Stimulated activated CD4-positive, alpha-beta T cell treated with anti-CD3 and anti-CD28 coated beads, Interleukin-4, amount 100 ng/mL, for 48 hours (primary cell): ENCODE measurements around the gene E2F1.

Experiments used
- DNase-seq, 2 donors: peaks; one replicate each; pipeline ENCODE4 v3.0.0-alpha.2; 2020; ENCODE audit warnings: low read depth in 2 of 2

Gene E2F1

DNA sequence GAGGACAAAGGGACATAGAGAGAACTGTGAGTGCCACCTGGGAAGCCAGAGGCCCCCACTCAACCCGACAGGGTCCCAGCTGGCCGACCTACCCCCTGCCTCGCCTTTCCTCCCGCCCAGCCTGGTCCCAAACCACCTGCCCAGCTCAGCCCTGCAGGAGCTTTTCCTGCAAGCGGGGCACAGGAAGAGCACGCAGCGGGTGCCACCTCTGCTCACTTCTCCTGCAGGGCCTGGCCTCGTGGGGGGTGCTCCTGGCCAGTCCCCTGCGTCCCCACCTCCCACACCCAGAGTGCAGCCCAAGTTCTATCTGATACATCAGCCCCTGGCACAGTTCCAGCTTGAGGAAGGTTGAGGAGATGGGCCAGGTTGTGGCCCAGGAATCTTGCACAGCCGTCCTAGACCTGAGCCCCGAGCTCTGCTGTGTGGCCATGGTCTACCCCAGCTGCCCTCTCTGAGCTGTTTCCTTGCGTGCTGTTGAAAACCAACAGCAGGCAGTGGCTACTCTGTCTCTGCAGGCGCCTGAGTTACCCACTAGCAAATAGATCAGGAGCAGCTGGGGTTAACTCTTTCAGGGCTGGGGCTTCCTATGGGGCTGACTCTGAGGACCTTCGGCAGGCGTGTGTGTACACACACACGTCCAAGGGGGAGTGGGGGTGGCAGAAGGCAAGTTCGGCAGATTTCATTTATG, 13.6 kb downstream of the E2F1 start:
- no peak for DNase-seq

DNA sequence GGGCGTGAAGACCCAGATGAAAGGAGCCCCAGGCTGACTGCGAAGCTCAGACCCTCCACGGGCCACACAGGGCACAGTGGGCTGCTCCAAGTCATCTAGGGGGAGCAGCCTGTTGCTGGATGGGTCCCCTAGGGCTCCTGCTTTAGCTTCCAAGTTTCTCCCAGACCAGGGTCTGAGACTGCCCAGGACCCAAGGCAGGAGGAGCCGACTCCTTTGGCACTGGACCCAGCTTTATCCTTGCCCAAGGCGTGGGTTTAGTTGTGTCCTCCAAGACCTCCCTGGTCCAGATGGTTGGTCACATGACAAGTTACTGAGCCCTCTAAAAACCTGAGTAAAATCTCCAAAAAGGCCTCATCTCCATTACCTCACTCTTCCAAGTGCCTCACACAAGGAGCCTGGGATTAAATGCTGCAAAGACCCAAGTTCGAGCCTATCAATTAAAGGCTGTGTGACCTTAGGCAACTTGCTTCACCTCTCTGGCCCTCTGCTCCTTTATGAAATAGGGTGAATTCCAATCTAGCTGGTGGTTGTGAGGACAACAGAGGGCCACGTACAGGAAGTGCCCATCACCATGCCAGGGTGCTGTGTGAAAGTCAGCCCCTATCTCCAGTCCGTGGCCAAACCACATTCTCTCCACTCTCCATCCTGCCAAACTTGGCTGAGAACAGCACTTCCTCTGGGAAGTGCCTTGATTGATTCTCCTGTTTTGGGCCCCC, 14.5 kb downstream of the E2F1 start:
- DNase-seq = no peak

DNA sequence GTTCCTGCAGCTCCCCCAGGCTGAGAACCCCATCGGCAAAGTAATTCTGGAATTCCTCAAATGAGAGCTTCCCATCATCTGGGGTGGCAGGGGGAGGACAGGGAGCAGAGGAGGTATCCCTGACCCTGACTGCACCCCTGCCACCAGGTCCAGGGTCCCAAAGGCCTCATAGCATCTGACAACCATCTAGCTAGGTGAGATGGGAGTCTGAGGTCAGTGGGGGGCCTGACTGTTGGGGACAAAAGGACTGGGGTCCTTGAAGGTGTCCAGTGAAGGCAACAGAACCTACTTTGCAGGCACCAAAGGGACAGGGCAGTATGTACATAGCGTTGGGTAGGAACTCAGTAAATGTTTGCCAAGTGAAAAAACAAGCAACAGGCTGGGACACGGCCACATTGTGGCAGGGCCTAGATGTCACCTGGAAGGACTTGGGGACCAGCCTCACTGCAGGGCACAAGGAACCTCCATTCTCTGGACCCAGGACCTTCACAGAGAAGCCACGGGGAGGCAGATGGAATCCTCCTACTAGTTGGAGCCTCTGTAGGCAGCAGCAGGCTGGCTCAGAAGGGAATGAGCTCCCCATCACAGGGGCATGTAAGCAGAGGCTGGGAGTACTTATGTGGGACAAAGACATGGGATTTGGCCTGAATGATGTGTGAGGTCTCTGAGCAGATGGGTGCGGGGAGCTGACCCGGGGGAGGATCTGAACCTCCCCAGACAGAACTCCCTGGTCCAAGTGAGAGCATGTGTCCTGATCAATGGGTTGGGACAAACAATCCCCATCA, 15.3 kb downstream of the E2F1 start:
- DNase-seq = no peak

DNA sequence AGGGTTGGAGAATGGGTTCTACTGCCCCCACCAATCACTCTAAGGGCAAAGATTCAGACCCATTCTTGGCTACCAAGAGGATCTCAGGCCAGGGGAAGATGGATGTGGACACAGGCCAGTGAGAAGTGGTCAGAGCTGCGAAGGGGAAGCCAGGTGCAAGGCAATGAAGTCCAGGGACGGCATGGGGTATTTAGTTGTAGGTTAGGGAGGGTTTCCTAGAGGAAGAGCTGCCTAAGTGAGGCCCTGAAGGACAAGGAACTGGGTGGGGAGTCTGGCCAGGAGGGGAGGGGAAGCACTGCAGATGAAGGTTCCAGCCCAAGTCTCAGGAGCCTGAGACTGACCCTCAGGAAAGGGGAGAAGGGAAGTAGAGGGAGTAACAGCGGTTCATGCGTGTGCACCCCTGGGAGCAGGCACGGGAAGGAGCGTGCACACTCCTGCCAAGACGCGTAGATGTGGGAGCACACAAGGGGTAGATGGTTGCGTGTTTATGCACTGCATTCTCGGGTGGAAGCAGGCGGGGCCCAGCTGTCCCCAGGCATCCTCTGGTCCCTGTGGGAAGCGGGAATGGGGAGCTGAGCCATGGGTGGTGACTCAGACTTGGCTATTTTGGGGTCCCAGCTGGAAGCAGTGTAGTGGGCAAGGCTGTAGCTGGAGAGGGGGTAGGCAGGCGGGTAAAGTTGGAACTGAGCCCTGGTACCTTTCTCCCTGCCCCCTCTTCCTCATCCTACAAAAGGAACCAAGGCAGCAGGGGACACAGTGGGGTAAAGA, 16.1 kb downstream of the E2F1 start:
- DNase-seq = no peak

DNA sequence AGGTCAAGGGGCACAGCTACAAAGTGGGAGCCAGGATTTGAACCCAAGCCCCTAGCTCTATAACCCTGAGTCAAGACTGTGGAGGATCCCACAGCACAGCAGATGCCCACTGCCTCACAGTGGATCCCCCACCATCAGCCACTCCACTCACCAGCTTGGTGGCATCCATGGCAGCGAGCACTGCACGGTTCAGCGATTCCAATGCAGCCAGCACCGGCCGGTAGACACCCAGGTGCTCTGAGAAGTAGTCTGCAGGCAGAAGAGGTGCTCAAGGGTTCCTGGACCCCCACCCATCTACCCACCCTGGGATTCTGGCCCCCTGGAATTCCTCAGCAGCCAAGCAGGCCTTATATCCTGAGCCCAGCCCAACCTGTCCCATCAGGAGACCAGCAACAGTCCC, 17.0 kb downstream of the E2F1 start:
- DNase-seq = no peak

DNA sequence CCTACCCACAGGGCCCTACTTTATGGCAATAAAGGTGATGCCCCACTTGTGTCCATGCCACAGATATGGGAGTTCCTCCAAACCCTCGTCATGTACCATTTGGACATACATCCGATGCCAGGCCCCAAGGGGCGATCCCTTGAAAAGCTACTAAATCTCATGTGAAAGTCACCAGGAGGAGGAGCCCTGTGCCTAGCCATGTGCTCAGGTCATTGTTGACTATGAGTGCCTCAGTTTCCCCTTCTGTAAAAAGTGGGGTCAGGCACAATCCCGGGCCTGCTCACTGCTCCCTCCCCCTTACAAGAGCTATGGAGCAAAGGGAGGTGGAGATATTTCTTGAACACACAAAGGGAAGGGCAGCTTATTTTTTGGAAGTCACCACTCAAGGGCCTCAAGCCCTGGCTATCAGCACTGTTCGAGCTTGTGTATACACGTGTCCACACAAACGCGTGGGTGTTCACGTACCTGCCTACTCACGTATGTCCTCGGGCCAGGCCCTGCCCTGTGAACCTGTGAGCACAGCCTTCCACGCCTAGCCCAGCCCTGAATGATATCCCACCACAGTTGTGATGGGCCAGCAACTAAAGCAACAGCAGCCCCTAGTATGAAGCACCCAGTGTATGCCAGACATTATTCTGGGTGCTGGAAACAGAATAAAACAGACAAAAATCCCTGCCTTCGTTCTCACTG, 17.6 kb downstream of the E2F1 start:
- DNase-seq = no peak

DNA sequence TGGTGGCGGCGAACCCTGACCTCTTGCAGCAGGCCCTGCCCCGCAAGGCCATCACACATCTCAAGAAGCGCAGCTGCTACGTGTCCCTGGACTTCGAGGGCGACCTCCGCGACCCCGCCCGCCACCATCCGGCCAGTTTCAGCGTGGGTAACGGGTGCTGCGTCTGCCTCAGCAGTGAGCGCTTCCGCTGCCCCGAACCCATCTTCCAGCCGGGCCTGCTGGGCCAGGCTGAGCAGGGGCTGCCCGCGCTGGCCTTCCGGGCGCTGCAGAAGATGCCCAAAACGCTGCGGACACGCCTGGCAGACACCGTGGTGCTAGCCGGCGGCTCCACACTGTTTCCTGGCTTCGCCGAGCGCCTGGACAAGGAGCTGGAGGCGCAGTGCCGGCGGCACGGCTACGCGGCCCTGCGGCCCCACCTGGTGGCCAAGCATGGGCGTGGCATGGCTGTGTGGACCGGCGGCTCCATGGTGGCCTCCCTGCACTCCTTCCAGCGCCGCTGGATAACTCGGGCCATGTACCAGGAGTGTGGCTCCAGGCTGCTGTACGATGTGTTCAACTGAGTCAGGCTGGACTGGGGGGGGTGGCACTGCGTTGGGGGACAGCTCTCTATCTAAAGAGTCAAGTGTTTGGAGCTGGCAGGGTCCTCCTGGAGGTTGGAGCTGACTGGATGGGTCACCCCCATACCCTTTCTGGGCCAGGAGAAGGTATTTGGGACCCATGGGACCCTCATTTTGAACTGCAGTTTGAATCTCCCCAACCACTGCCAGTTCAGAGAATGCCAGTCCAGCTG, 18.3 kb downstream of the E2F1 start:
- DNase-seq = peak; percentile 71 to 74

DNA sequence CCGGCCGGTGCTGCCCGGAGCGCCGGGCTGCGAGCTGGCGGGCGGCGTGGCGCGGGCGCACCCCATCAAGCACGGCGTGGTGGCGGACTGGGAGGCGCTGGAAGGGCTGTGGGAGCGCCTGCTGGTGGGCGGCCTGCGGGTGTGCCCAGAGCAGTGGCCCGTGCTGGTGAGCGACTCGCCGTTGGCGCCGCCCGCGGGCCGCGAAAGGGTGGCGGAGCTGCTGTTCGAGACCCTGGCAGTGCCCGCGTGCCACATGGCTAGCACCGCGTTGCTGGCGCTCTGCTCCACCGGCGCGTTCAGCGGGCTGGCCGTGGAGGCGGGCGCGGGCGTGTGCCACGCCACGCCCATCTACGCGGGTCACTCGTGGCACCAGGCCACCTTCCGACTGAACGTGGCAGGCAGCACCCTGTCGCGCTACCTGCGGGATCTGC, 18.9 kb downstream of the E2F1 start:
- DNase-seq = no peak

DNA sequence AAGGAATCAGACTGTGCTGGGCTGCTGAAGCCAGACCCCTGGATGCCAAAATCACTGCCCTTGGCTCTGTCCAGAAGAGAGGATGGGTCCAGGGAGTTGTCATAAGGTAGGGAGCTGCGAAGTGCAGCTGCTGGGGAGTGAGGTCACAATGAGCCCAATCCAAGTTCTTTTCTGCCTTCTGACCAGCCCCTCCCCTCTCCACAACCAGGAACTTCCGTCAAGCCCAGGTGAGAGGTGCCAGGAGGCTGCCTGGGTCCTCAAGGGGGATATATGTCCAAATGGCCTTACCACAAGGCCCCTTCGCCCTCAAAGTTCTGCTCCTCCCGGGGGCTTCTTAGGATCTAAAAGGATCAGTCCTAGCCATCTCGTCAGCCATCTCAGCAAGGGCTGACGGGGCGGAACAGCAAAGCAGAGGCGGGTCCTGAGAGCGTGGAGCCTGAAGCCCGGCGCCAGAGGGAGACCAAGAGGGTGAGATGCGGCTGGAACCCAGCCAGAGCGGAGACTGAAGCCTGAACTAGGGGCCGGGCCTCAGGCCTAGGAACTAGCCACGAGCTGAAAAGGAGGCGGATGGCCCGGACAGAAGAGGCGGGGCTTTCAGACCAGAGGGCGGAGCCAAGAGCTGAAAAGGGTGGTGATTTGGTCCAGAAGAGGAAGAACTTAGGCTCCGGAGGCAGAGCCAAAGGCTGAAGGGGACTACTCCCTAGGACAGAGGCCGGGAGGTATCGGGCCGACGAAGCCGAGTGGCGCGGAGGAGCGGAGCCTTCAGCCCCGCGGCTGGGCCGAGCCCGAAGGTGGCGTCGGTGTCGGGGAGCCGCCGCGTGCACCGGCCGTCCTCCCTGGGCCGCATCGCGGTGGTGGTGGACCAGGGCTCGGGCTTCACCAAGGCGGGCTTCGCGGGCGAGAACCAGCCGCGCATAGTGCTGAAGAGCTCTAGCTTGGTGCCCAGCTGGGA, 19.6 kb downstream of the E2F1 start, which contains the start of gene ACTL10:
ACTL10 (plus strand) TSS at position 651 of the 952 bp plus-strand sequence. CDS start 555 bp downstream, outside the sequence.
- peak; percentile 76 to 84 for DNase-seq

DNA sequence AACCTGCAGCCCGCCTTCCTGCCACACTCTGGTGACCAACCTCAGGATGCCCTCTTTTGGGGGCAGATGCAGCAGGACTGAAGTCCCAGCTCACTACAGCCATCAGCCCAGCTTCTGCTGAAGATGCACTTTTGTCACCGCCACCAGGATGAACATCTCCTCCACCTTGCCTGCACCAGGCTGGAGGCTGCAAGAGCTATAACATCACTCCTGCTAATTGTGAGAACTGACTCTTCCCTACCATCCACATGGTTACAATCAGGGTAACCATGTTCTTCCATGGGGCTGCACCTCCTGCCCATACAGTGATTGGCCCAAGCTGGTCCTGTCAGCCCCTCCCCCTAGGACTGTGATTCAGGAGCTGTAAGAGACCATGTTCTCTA, 21.4 kb downstream of the E2F1 start:
- DNase-seq = no peak

DNA sequence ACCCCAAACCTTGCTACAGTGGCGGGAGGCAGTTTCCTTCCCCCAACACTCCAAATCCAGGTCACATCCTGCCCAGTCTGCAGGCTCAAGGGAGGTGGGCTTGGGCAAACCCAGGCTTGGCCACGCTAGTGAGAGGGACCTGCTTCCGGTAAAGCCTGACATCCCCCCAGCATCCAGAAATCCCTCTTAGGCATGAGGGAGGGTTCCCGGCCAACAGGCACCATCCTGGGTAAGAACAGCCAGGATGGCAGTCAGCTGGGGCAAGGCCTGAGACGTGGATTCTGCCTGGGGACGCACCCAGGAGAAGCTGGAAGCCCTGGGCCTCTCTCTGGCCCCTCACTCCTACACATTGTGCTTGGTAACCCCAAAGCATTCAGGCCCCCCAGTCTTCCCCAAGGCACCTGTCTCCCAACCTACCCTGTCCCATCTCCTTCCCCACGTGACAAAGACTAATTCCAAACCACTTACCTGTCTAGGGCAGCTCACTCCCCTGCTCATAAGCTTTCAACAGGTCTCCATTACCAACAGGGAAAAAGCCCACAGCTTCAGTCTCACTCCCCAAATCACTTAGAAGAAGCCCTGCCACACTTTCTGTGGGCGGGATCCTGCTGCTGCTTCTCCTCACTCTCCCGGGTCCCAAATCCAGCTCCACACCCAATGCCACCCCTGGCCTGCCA, 22.0 kb downstream of the E2F1 start:
- DNase-seq = no peak

DNA sequence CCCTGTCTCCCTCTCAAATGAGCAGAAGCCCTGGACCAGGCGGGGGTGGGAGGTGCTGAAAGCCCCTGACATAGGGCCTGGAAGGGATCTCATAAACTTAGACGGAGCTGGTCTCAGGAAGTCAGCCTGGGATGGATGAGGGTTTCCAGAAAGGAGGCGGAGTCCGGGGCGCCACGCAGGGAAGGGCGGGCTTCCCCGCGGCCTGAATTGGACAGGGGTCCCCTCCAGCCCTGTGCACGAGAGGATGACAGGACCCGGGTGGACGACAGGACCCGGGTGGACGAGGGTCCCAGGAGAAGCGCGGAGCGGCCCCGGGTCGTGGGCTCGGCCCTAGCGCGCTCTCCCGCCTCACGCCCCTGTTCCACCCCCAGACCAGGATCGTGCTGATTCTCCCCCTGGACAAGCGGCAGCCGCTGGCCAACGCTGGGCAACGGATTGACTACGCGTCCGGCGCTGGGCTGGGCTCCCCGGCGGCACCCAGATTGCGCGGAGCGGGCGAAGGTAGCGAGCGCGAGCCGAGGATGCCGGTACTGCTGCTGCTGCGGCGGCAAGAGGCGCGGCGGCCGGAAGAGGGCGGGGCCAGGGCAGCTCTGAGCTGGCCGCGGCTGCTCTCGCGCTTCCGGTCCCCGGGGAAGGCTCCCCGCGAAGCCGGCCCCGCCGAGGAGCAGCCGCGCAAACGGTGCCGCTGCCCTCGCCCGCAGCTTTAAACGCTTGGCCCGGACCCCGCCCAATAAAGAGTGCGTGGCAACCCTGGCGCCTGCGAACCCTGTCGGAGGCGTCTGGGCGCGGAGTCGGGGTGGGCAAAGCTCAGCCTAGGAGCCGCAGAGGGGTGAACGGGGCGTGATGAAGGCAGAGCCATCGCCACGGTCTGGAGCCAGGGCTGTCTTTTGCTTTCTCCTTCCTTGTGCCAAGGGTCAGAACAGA, 22.8 kb downstream of the E2F1 start:
- DNase-seq = peak; percentile 78 to 84

DNA sequence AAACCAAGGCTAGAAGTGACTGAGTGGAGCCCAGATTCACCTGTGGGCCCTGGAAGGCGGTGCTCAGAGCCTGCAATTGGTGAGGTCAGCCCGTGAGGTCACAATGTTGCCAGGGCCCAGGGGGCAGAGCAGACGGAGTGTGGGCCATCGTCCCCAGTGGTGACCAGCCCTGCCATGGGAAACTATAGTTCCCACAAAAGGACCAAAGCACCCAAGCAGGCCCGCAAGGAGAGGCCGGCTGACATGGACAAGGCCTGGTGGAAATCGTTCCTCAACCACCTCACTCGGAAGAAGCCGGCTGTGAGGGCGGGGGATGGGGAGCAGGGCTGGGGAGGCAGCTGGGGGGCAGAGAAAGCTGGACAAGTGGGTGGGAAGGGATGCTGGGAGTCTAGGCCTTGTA, 24.0 kb downstream of the E2F1 start, which contains the start of gene C20orf144:
C20orf144 (plus strand) TSS at position 156 of the 400 bp plus-strand sequence; CDS start at position 175, 19 bp downstream.
- no peak for DNase-seq

DNA sequence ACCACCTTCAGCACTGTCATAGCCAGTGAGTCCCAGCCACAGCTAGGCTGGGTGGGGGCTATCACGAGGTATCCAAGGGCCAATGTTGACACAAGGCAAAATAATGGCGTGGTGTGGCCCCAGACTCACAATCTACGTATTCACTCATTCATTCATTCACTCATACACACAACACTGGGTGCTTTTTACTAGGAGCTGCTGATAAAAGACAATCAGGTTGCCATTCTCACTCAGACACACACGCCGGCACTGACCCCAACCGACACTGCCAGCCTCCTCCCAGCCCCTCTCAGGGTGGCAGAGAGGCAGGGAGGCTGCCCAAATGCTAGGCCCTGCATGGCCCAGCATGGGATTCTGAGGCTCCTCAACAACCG, 25.5 kb downstream of the E2F1 start:
- DNase-seq = no peak

DNA sequence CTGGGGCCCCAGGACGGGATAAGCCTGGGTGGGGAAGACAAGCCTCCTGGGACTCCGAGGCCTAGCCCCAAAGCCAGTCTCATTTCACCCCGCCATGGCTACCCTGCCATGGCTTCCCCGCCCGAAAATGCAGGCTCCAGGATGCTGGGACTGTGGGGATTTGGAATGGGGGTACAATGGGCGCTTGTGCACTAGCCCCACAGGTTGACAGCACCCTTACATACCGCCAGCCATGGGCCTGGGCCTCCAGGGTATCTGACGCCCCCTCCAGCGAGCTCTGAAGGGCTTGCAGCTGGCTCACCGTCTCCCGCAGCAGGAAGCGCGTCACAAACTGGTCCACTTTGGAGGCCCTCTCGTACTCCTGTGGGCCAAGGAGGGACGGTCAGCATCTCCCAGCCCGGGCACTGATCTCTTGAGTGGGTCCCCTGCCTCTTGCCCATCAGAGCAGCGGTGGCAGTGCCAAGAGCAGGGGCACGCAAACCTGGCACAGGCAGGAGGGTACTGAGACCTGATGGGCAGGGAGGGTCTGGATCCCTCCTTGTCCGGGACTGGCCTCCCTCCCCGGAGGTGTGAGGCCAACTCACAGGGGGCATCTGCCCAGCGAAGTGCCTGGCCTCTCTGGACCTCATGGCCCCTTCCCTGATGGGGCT, 26.0 kb downstream of the E2F1 start:
- no peak for DNase-seq

DNA sequence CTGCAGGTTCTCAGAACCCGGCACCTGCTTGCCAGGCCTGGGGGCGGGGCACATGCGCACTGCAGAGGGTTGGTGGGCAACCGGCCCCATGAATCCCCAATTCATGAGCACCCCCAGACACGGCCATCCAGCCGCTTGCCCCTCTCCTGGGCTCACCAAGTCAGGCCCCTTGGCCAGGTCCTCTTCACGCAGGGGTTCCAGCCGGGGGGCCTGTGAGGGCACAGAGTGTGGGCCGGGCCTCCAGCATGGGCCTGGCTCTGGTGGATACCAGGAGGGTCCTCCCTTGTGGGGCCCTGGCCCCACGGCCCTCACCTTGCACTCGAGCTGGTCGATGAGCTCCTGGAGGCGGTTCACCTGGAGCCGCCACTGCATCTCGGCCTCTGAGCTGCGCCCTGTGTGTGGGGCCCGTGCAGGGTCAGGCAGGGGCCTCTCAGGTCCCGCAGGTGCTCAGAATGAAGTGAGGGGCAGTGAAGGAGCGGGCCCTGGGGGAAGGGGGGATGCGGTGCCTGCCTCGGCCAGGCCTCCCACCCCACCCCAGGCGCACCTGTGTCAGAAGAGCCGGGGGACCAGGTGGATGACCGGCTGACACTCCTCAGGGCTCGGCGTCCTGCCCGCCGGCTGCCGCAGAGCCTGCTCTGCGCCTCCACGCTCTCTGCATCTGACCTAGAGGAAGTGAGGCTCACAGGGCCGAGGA, 26.7 kb downstream of the E2F1 start:
- no peak for DNase-seq
